OCI-M1 (cell line): ENCODE measurements around the gene CPNE9.

Experiments used
- DNase-seq: peaks from one replicate; lab custom pipeline; 2025; lab: John Stamatoyannopoulos, UW

The CPNE9 gene, protein sequence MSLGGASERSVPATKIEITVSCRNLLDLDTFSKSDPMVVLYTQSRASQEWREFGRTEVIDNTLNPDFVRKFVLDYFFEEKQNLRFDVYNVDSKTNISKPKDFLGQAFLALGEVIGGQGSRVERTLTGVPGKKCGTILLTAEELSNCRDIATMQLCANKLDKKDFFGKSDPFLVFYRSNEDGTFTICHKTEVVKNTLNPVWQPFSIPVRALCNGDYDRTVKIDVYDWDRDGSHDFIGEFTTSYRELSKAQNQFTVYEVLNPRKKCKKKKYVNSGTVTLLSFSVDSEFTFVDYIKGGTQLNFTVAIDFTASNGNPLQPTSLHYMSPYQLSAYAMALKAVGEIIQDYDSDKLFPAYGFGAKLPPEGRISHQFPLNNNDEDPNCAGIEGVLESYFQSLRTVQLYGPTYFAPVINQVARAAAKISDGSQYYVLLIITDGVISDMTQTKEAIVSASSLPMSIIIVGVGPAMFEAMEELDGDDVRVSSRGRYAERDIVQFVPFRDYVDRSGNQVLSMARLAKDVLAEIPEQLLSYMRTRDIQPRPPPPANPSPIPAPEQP

DNA sequence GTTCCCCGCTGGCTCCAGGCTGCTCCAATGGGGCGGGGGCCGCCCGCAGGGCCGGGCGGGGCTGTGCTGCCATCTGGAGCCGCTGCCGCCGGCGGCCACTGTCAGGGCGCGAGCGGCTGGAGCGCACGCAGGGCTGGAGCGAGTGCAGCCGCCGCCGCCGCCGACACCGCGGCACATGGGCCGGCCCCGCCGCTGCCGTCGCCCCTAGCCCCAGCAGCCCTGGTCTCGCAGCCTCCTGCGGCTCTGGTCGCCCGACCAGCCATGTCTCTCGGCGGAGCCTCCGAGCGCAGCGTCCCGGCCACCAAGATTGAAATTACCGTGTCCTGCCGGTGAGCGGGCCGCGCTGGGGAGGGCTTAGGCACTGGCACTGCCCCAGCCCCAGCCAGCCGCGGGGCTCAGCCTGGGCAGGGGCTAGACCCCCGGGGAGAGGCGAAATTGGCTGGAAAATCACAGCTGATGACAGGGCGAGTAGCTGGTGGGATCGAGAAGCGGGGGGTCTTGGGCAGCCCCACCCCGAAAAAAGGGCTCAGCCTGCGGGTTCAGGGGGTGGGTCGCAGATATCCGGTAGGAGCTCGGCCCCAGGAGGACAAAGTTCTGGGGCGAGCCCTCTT, at the start of gene CPNE9:
TSS of gene CPNE9 (plus strand) at position 98 of the 611 bp plus-strand sequence. CDS start at position 262, 164 bp downstream.
- DNase-seq: no peak

DNA sequence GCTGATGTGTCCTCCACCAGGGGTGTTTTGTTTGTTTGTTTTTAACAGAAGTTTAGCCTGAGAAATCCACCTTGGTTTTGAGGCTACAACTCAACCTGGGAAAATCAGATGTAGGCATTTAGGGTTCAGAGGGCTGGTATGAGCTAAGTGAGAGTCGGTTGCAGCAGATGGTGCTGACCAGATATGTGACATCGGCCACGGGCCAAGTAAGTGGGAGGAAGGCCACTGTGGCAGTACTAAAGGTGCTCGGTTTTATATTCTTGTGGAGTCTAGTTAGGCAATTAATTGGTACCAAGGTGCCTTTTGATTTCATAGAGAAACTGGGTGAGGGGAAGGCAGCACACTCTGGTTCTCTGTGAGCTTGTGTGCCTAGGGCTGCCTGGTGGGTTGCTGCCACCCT, 43.8 kb upstream of the CPNE9 start:
- no peak for DNase-seq

DNA sequence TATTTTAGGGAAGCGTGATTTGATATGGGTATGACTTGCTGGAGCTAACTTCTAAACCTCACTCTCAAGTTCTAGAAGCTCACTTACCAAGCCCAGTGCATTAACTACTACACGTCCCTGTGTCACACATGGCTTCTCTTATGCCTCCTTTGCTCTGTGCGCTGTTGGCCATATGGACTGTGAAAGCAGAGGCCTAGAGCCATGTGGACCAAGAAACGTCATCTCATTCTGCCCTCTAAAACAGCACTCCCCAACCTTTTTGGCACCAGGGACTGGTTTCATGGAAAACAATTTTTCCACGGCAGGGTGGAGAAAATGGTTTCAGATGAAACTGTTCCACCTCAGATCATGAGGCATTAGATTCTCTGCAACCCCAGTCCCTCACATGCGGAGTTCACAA, 42.7 kb upstream of the CPNE9 start:
- DNase-seq: no peak

DNA sequence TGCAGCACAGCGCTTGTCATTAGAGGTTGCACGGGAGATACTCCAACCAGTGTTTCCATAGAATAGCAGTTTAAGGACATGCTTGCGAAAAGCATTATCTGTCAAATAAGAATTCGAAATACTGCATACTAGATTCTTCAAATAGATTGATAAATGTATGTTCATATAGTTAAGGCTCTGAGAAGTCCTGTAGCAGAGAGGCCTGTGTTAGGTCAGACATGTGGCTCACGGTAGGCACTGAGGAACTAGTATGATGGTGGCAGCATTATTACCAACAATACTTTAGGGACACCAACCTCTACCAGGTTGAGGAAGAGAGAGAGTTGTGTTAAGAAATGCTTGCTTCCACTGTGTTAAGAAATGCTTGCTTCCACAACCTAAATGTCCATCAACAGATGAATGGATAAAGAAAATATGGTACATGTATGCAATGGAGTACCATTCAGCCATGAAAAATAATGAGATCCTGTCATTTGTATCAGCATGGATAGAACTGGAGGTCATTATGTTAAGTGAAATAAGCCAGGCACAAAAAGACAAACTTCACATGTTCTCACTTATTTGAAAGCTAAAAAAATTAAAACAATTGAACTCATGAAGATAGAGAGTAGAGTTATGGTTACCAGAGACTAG, 39.4 kb upstream of the CPNE9 start:
- no peak for DNase-seq

DNA sequence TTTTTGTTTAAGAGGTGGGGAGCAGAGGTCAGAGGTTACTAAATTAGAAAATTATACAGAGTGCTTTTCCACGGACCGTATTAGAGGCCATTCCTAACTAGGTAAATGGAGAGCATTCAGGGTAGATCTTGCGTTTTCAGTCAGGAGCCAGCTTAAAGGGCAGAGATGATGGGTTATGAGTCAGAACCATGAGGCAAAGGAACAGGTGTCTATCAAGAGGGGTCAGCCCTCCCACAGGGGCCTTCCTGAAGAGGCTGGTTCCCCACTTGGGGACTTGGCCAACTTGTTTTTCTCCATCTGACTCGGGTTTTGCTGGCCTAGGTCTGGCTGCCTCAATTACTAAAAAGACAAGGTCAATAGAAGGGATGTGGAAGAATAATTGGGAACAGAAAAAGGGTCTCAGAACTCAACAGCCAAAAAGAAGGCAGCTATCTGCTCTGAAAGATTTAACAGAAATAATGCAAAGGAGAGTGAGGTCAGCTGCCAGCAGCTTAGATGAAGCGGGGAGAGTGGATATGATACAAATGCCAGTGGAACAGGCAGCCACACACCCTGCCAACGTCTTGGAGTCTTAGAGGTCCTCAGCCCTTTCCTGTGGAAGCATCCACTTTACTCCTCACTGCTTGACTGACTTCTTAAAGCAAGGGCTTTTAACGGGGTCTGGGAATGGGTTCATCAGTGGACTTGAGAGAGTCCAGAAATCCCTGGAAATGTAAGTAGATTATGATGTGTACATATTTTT, 36.8 kb upstream of the CPNE9 start:
- no peak for DNase-seq

DNA sequence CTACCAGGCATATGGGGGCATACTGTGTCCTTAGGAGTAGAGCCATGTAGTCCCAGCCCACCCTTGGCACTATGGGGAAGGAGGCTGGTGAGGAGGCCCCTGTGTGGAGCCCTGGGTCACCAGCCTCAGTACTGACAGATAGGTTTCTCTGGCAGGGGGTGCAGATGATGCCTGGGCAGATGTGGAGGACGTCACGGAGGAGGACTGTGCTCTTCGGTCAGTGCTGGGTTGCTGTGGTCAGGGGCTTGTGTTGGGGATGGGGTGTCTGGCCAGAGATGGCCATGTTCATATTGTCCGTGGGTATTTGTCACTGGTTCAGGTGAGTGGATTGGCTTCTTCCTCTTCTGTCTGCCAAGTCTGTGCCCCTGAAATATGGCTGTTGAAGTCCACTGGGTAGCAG, 34.4 kb upstream of the CPNE9 start:
- DNase-seq: no peak

DNA sequence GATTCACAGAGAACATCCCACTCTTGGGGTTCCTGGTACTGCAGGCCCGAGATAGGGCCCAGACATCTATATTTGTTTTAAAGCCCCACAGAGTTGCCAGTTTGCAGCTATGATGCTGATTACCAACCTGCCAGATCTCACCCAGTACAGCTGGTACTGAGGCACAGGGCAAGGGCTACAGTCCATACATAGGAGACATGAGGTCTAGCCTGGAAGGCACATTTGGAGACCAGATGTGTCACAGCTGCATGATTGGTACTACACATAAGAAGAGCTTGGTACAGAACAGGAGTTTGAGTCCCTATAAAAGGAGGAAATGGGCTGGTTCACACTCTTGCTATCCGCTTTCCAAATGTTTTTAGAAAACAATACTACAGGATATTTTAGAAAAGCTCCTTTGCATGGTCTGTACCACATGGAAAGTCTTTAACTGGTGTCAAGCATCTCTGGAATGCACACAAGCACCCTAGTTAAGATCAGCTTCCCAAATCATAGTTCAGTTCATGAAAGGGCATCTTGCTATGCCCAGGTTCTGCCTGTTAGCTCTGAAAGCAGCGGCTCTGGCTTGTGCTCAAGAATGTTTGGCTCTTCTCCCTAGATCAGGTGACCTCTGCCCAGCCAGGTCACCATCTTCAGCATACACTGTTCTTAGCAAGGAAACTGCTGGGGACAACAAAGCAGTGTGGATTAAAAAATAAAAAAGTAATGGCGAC, 33.8 kb upstream of the CPNE9 start:
- no peak for DNase-seq

DNA sequence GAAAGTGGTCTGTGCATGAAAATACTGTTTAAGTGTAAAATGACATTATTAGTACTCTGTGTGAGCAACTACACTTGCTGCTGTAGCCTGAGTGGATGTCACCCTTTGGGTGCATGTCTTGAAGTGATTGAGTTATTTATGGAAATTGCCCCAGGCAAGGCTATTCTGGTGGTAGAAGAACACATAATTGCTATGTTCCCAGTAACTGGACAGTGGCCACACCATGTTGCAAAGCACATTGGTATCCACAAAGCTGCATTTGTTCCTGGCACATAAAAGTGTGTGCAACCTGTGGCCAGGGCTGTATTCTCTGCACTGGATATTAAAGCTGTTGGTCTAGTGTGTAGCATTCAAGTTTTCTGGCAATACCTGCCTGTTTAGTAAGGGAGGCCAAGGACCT, 30.6 kb upstream of the CPNE9 start:
- DNase-seq: no peak

DNA sequence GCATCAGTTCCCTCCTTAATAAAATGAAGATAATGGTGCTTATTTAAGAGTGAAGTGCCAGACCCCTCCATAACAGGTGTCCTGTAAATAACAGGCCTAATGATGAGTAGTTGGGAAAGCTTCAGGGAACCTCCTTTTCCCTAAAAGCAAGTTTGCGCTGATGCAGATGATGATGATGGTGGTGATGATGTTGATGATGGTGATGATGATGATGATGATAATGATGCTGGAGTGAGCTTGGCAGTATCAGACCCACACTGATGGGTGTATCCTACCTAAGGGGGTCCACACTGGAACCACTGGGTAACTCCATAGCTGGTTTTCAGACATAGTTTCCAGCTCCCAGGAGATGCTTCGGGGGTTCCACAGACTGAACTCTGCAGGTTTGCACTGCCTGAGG, 29.9 kb upstream of the CPNE9 start:
- no peak for DNase-seq

DNA sequence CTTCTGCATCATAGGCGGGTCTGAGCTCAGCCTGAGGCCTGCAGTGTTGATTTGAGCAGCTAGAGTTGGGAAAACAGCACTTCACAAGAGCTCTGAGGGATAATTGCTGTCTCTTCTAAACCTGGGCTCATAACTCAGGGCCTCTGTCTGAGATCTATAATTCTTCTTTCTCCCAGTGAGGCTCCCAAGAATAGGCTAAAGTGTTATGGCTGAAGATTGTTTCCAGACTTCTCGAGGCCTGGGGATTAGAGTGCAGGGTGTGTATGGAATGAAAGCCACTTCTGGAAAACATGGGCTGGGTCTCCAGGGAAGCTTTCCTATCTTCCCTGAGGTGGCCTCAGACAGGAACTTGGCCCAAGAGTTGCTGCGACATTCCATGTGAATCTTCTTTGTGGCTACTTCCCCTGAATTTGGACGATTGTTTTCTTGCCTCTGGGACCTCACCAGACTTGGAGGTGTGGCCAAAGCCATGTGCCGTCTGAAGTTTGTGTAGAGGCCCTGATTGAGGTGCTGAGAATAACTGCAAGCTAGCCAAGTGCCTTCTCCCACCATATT, 27.8 kb upstream of the CPNE9 start:
- no peak for DNase-seq

DNA sequence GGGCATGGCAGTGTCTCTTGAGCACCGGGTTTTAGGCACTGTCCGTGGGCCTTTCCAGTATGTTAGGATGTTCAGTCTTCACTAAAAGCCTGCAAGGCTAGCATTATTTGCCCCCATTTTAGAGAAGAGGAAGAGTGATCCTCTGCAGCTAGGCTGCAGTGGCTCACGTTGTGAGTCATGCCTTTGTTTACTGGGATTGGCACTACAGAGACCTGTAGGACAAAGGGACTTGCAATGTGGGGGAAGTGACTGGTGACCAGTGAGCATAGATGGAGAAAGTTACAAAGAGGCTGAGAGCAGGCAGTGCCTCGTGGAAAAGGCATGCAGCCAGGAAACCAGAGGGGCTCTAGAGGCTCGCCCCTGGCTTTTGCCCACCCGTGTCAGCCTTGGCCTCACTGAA, 26.8 kb upstream of the CPNE9 start:
- no peak for DNase-seq

DNA sequence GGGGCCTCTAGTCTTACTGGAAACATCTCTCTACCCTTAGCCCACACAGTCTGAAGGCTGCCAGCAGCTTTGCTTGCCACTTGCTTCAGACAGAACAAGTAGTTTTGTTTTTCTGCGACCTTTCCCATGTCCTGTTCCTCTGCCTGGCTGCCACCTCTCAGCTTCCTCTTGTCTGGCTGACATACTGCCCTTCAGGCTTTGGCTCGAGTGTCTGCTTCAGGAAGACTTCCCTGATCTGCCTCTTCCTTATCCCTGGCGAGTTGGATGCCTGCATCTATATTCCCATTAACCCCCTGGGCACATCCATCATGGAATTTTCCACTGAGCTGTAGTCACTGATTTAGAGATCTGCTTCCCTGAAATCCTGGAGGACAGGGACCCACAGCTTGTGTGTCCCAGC, 25.1 kb upstream of the CPNE9 start:
- no peak for DNase-seq

DNA sequence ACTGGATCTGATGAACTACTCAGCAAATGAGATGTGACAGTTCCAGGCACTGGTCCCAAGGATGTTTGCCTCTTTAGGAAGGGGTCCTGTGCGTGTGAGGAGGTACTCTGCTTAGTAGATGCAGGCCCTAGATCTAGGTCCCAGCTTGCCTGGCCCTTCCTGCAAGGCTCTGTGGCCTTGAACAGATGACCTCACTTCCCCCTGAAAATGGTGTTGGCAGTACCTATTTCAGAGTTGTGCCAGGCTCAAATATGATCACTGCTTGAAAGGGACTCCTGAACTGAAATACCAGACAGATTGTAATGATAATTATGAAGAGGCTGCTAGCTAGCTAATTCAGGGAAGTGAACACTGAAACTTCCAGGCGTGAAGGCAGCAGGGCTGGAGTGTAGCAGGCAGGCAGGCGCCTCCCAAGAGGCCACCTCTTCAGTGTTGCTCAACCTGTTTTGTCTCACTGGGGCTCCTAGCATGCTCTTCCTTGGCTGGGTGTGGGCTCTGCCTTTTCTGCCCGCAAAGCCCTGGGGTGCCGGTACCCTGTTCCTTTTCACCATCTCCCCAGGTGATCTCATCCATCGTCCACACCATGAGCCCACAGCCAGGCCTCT, 24.1 kb upstream of the CPNE9 start:
- DNase-seq: no peak

DNA sequence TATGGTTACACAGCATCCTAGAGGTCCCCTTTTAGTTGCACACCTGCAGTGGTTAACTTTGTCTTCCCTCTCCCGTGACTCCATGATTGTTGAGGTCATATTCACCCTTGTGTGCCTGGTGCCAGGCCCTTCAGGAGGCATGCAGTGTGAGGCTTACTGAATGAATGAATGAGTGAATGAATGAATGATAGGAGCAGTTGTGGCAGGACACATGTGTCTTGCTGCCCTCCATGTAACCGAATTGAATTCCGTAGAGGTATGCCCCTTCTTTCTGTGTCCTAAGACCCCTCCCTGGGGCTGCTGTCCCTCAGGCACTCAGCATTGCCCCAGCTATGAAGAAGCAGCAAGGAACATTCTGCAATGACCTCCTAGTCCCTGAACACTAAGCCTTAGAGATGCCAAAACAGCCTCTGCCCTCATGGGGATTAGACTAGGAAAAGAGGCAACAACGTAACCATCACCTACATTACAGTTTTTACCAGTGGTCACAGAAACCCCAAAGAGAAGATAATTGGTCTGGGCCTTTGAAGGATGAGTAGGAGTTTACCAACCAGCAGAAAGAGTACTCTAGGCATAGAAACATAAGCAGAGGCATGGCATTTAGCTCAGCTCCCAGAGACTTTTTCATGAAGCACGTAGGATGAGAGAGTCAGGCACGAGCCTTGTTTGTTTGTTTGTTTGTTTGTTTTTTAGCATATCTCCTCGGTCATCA, 22.5 kb upstream of the CPNE9 start:
- DNase-seq: no peak

DNA sequence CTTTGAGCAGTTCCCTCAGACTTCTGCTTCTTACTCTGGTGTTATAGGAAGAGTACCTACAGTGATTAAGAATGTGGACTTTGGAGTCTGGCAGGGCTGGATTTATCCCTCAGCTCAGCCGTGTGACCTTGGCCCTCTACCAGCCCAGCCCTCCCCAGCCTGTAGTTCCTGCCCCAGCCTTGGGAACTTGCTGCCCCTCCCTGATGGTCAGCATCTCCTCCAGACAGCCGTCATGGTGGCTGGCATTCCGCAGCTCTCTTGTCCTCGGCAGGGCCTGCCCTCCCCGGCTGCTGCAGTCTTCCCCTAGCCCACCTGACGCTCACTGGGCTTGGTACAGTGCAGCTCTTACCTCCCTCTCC, 21.9 kb upstream of the CPNE9 start:
- no peak for DNase-seq

DNA sequence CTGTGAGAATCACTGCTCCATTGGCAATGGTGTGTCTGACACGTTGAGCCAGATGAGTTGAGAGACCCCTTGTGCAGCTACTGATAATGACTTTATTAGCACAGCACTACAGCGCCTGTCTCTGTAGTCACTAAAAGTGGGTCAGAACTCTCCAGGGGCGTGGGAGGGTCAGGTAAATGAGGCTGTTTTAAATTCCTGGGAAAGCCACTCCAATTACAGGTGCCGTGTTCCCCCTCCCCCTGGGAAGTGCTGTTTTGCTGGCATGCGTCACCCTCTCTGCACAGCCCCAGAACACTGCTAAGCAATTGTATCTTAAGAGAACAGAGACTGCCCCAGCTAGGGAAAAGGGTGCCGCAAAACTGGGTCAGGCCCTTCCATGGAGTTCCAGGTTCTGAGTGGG, 21.5 kb upstream of the CPNE9 start:
- DNase-seq: no peak

DNA sequence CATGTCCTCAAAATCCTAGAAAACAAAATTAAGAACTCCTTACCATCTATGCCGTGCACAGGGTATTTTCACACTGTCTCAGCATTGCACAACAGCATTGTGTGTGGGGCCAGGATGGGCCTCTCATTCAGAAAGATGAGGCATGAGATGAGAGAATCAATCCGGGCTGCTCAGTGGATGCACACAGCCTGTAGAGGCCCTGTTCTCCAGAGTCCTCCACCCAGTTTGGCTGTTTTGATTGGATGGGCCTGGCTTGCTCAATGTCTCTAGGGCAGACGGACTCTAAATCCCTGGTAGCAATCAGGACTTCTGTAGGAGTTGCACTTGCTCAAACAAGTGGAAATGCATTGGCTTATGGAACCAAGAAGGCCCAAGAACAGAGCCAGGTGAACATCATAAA, 20.2 kb upstream of the CPNE9 start:
- no peak for DNase-seq

DNA sequence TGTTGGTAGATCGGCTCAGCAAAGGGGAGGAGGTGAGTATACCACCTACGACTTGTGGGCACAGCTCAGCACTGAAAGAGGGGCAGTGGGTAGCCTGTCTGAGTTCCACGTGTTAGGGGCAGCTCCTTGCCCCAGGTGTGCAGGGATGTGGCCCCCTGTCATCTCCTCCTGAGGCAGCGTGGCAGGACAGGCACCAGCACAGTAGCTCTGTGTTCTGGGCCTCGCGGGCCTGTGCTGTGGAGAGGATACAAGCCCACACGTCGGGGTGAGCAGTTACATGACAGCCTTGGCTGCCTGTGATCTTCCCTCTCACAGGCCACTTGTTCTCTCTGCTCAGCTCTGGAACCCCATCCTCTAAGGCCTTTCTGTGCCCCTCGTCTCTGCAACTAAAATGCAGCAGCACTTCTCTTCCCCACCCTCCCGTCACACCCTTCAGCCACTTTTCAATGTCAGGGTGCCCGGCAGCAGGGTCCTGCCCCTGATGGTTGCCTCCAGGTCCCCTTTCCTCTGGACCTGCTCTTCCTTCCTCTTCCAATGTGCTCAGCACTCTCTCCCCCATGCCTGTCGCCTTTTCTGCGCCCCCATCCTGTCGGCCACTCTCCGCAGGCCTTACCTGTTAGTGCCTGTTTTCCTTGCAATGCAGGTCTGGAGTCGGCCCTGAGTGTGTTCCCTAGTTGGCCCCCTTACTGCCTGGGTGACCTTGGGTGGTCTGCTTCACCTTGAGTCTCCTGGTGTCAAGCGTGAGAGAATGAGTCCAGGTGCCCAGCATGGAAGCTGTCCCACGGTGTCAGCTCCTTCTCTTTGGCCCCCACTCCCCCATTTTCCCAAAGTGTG, 18.2 kb upstream of the CPNE9 start:
- DNase-seq: no peak

DNA sequence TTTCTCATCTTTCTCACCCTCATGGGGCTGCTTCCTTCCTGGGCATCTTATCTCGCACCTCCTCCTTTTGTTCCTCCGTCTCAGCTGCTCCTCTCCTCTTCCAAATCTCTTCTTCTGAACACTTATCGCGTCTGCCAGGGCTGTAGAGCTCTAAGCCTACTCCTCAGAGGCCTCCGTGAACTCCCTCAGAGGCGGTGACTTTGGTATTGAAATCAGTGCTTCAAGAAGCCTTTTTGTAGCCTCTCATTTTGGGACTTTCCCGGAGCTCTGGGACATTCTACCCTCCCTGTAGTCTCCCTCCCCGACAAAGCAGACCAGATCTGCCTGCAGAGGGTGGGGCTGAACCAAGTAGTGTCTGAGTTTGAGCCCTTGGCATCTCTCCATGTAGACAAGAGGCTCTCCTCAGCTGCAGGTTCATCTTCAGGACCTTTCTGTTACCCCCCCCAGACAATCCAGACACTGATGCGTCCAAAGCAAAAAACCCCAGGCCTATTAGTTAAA, 17.5 kb upstream of the CPNE9 start:
- DNase-seq: no peak
